ENCODE measurements around the gene ADGRB2.

ADGRB2 gene

DNA sequence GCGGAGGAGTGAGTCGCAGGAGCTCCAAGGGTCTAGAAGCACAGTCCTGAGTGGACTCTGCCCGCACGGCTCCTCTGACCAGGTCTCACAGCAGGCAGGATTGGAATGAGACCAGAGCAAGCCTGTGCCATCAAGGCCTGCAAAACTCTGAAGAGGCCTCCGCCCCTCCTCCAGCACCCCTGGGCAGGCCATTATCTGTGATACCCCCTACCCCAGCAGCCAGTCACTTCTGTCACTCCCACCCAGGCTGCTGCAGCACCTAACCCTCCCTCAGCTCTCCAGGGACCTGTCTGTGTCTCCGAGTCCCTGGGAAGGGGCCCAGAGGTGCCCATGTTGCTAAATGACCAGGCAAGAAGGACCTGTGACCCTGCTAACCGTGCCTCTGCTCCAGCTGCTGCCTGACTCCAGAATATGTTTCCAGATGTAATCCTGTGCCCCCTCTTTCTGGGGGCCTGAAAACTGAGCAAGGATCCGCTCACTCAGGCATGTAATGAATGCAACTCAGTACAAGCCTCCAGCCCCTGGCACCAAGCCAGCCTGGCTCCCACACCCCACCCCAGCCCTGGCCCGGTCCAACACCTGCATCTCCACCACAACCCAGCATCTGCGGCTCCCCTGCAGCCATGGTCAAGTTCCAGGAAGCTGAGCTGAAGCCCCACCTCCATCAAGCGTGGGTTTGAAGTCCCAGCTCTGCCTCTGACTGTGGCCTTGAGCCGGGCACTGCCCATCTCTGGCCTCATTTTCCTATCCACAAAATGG, 38.2 kb downstream of the ADGRB2 start:
- Histone ChIP-seq H3K36me3 (ENCODE audit: control insufficient read depth, insufficient read depth, low read length) (no peaks in the 10 kb centered on the region), H3K27ac (ENCODE audit: low read depth, low read length) (no peak overlapping the region), H2BK120ac (ENCODE audit: low read depth, low read length) (no peak overlapping the region), H3K79me1 (ENCODE audit: low read length) (no peaks in the 10 kb centered on the region), H3K4me3 (ENCODE audit: low read length) (no peak overlapping the region), H3K27me3 (ENCODE audit: insufficient read depth, low read length, poor library complexity) (no peaks in the 10 kb centered on the region), H2AK5ac (ENCODE audit: low read length) (no peak overlapping the region), H2BK15ac (replicated peaks; ENCODE audit: low read depth) (no peak overlapping the region), H3K23ac (ENCODE audit: low read length) (no peak overlapping the region), H3K79me2 (ENCODE audit: control insufficient read depth, insufficient read depth, low read length) (no peaks in the 10 kb centered on the region), H2BK5ac (ENCODE audit: low read length) (no peak overlapping the region), H3K4ac (ENCODE audit: low read depth, low read length) (no peak overlapping the region), H3K9ac (ENCODE audit: low read length) (no peak overlapping the region), H3K18ac (ENCODE audit: low read length) (no peak overlapping the region), H3K4me1 (ENCODE audit: control insufficient read depth, low read depth, low read length) (no peaks in the 10 kb centered on the region), H4K8ac (ENCODE audit: low read depth, low read length) (no peak overlapping the region), H4K5ac (ENCODE audit: low read length) (no peak overlapping the region), H3K56ac (ENCODE audit: low read length) (no peak overlapping the region), H3K4me2 (ENCODE audit: low read length) (no peak overlapping the region)
- WGBS (ENCODE audit: extremely low coverage, insufficient coverage, low lambda C conversion rate), result no CpG with 5 or more reads among the region's 12 CpGs
- DNase-seq, result no peak

DNA sequence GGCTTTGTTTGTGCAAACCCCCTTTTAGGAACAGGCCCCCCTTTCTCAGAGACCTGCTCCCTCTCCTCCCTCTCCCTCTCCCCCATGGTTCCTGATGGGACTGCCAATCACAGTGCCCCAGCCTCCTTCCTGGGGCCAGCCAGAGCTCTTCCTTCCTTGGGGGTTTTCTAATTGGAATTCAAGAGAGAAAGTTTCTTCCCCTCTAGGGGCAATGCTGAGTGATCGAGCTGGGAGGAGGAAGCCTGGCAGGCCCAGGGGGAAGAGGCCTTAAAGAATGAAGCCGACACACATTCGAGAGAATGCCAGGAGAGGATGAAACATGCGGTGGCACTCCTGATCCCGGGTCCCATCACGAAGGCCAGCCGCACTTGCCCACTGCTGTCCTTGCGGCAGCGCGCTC, 39.0 kb downstream of the ADGRB2 start:
- no CpG with 5 or more reads among the region's 10 CpGs for WGBS (ENCODE audit: extremely low coverage, insufficient coverage, low lambda C conversion rate)
- DNase-seq, result peak; percentile 60

DNA sequence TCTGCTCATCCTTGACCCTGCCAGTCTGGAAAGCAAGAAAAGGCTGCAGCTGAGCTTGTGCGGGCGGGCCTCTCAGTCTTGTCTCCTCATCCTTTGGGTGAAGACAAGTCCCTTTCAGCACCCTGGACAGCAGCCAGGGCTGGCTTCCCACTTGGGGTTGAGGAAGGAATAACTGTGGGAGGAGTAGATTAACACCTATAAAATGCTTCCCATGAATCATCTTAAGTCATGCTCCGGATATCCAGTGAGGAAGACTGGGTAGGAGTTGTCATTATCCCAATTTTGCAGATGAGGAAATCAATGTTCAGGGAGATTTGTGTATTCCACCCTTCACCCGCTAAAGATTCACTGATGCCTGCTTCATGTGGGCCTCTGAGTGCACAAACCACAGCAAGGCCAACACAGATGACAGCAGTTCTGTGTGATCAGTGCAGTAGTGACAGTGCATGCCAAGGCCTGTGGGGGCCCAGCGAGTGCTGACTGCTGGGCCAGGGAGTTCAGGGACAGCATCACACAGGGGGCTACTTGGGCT, 40.2 kb downstream of the ADGRB2 start:
- H3K36me3 ChIP-seq (ENCODE audit: control insufficient read depth, insufficient read depth, low read length), result no peaks in the 10 kb centered on the region
- no peak overlapping the region for H2BK15ac ChIP-seq (replicated peaks; ENCODE audit: low read depth)
- H3K18ac ChIP-seq (ENCODE audit: low read length), result no peak overlapping the region
- H2AK5ac ChIP-seq (ENCODE audit: low read length), result no peak overlapping the region
- H3K27ac ChIP-seq (ENCODE audit: low read depth, low read length), result no peak overlapping the region
- WGBS (ENCODE audit: extremely low coverage, insufficient coverage, low lambda C conversion rate), result no CpG with 5 or more reads among the region's 5 CpGs
- H3K79me1 ChIP-seq (ENCODE audit: low read length), result no peaks in the 10 kb centered on the region
- no peak overlapping the region for H3K4me3 ChIP-seq (ENCODE audit: low read length)
- H3K23ac ChIP-seq (ENCODE audit: low read length), result no peak overlapping the region
- no peak overlapping the region for H2BK5ac ChIP-seq (ENCODE audit: low read length)
- no peaks in the 10 kb centered on the region for H3K79me2 ChIP-seq (ENCODE audit: control insufficient read depth, insufficient read depth, low read length)
- no peak overlapping the region for H3K9ac ChIP-seq (ENCODE audit: low read length)
- H3K4me1 ChIP-seq (ENCODE audit: control insufficient read depth, low read depth, low read length), result no peaks in the 10 kb centered on the region
- no peak overlapping the region for H4K5ac ChIP-seq (ENCODE audit: low read length)
- no peak overlapping the region for H2BK120ac ChIP-seq (ENCODE audit: low read depth, low read length)
- no peak overlapping the region for H4K8ac ChIP-seq (ENCODE audit: low read depth, low read length)
- H3K4me2 ChIP-seq (ENCODE audit: low read length), result no peak overlapping the region
- H3K56ac ChIP-seq (ENCODE audit: low read length), result no peak overlapping the region
- H3K4ac ChIP-seq (ENCODE audit: low read depth, low read length), result no peak overlapping the region
- DNase-seq, result peak; percentile 88
- H3K27me3 ChIP-seq (ENCODE audit: insufficient read depth, low read length, poor library complexity), result no peaks in the 10 kb centered on the region

More for the DNA sequence above, 39.0 kb downstream of the ADGRB2 start:
- Histone ChIP-seq H4K5ac (ENCODE audit: low read length) (no peak overlapping the region), H3K4ac (ENCODE audit: low read depth, low read length) (no peak overlapping the region), H2BK120ac (ENCODE audit: low read depth, low read length) (no peak overlapping the region), H3K4me2 (ENCODE audit: low read length) (no peak overlapping the region), H3K56ac (ENCODE audit: low read length) (no peak overlapping the region), H3K9ac (ENCODE audit: low read length) (no peak overlapping the region), H3K18ac (ENCODE audit: low read length) (no peak overlapping the region), H3K27ac (ENCODE audit: low read depth, low read length) (no peak overlapping the region), H2AK5ac (ENCODE audit: low read length) (no peak overlapping the region), H3K79me1 (ENCODE audit: low read length) (no peaks in the 10 kb centered on the region), H3K27me3 (ENCODE audit: insufficient read depth, low read length, poor library complexity) (no peaks in the 10 kb centered on the region), H2BK15ac (replicated peaks; ENCODE audit: low read depth) (no peak overlapping the region), H3K36me3 (ENCODE audit: control insufficient read depth, insufficient read depth, low read length) (no peaks in the 10 kb centered on the region), H3K4me1 (ENCODE audit: control insufficient read depth, low read depth, low read length) (no peaks in the 10 kb centered on the region), H3K4me3 (ENCODE audit: low read length) (no peak overlapping the region), H3K79me2 (ENCODE audit: control insufficient read depth, insufficient read depth, low read length) (no peaks in the 10 kb centered on the region), H2BK5ac (ENCODE audit: low read length) (no peak overlapping the region), H4K8ac (ENCODE audit: low read depth, low read length) (no peak overlapping the region), H3K23ac (ENCODE audit: low read length) (no peak overlapping the region)

DNA sequence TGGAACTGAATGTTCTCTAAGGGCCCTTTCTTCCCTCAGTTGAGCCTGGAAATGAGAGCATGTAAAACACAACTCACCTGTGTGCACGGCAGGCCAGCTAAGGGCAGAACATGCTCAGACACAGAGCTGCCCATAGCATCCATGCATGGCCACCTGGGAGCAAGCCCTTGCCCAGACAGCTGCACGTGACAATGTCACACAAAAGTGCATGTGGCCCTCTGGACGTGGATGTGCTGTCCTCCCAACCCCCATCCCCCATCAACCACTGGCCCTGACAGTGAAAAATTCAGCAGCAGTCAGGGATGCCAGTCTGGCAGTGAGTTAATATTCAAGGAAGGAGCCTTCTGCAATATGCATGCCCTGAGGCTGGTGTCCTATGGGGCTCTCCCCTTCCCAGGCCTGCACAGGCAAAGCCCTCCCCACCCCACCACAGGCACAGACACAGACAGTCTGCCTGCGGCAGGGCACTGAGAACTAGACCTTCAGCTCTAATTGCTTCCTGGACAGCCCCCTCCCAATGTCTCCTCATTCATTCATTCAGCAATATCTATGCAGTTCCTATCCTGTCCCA, 45.7 kb downstream of the ADGRB2 start:
- no CpG with 5 or more reads among the region's 4 CpGs for WGBS (ENCODE audit: extremely low coverage, insufficient coverage, low lambda C conversion rate)
- no peak overlapping the region for H3K4me3 ChIP-seq (ENCODE audit: low read length)
- no peak overlapping the region for H3K4ac ChIP-seq (ENCODE audit: low read depth, low read length)
- H3K23ac ChIP-seq (ENCODE audit: low read length), result no peak overlapping the region
- H3K36me3 ChIP-seq (ENCODE audit: control insufficient read depth, insufficient read depth, low read length), result no peaks in the 10 kb centered on the region
- no peak overlapping the region for H2BK15ac ChIP-seq (replicated peaks; ENCODE audit: low read depth)
- no peak overlapping the region for H4K5ac ChIP-seq (ENCODE audit: low read length)
- no peak overlapping the region for H3K4me2 ChIP-seq (ENCODE audit: low read length)
- H3K27ac ChIP-seq (ENCODE audit: low read depth, low read length), result no peak overlapping the region
- no peaks in the 10 kb centered on the region for H3K79me2 ChIP-seq (ENCODE audit: control insufficient read depth, insufficient read depth, low read length)
- H3K27me3 ChIP-seq (ENCODE audit: insufficient read depth, low read length, poor library complexity), result no peaks in the 10 kb centered on the region
- H3K79me1 ChIP-seq (ENCODE audit: low read length), result no peaks in the 10 kb centered on the region
- H2BK5ac ChIP-seq (ENCODE audit: low read length), result no peak overlapping the region
- H3K4me1 ChIP-seq (ENCODE audit: control insufficient read depth, low read depth, low read length), result peaks cover 2% of the 10 kb centered on the region
- no peak overlapping the region for H2BK120ac ChIP-seq (ENCODE audit: low read depth, low read length)
- no peak overlapping the region for H2AK5ac ChIP-seq (ENCODE audit: low read length)
- no peak overlapping the region for H4K8ac ChIP-seq (ENCODE audit: low read depth, low read length)
- no peak overlapping the region for H3K18ac ChIP-seq (ENCODE audit: low read length)
- H3K56ac ChIP-seq (ENCODE audit: low read length), result no peak overlapping the region
- H3K9ac ChIP-seq (ENCODE audit: low read length), result no peak overlapping the region
- DNase-seq, result no peak

DNA sequence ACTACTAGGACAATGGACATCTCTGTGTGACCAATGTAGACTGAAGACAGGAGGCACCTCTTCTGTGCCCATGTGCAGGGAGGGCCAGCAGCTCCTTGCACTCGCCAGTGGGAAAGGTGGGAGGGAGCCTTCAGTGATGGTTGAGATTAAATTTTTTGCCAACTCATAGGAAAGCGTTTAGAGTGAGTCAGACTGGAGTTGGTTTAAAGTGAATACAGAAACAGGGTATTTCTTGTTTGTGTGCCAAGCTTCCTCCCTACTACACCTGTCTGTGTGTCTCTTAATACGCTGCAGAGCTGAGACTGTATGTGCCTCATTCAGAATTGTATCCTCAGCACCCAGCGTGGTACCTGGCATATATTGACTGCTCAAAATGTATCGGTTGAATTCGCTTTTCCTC, 46.8 kb downstream of the ADGRB2 start:
- no peak overlapping the region for H2BK15ac ChIP-seq (replicated peaks; ENCODE audit: low read depth)
- no peak overlapping the region for H3K4me2 ChIP-seq (ENCODE audit: low read length)
- no peak overlapping the region for H3K23ac ChIP-seq (ENCODE audit: low read length)
- DNase-seq, result no peak
- no peak overlapping the region for H4K5ac ChIP-seq (ENCODE audit: low read length)
- no peak overlapping the region for H3K9ac ChIP-seq (ENCODE audit: low read length)
- H3K4me3 ChIP-seq (ENCODE audit: low read length), result no peak overlapping the region
- no CpG with 5 or more reads among the region's 6 CpGs for whole genome bisulfite sequencing (ENCODE audit: extremely low coverage, insufficient coverage, low lambda C conversion rate)
- no peak overlapping the region for H3K18ac ChIP-seq (ENCODE audit: low read length)
- H3K4me1 ChIP-seq (ENCODE audit: control insufficient read depth, low read depth, low read length), result peaks cover 4% of the 10 kb centered on the region
- no peaks in the 10 kb centered on the region for H3K79me1 ChIP-seq (ENCODE audit: low read length)
- no peak overlapping the region for H2BK5ac ChIP-seq (ENCODE audit: low read length)
- no peaks in the 10 kb centered on the region for H3K27me3 ChIP-seq (ENCODE audit: insufficient read depth, low read length, poor library complexity)
- H3K36me3 ChIP-seq (ENCODE audit: control insufficient read depth, insufficient read depth, low read length), result no peaks in the 10 kb centered on the region
- H4K8ac ChIP-seq (ENCODE audit: low read depth, low read length), result no peak overlapping the region
- H3K27ac ChIP-seq (ENCODE audit: low read depth, low read length), result no peak overlapping the region
- no peak overlapping the region for H3K56ac ChIP-seq (ENCODE audit: low read length)
- no peaks in the 10 kb centered on the region for H3K79me2 ChIP-seq (ENCODE audit: control insufficient read depth, insufficient read depth, low read length)
- H2AK5ac ChIP-seq (ENCODE audit: low read length), result no peak overlapping the region
- H2BK120ac ChIP-seq (ENCODE audit: low read depth, low read length), result no peak overlapping the region
- no peak overlapping the region for H3K4ac ChIP-seq (ENCODE audit: low read depth, low read length)

Data from mesendoderm (in vitro differentiated cells).